HepG2 (cell line): ENCODE results near the gene SEMA4A. TPM values are rescaled to one million over a fixed set of nuclear protein-coding genes. Genes with fewer than 3 reads are reported as not detected.

Source experiments
- AFF4 ChIP-seq: sonication (generic); formaldehyde crosslinking; IDR thresholded peaks from 2 replicates; pipeline ENCODE4 v1.4.0; 2020; ENCODE audit warnings: missing genetic modification reagents
- ATF7-NPFF ChIP-seq: sonication (generic); formaldehyde crosslinking; IDR thresholded peaks from 2 replicates; pipeline ENCODE4 v1.8.1; 2023; ENCODE audit warnings: mild to moderate bottlenecking, low read depth, missing genetic modification reagents, moderate library complexity
- BRCA1 ChIP-seq: sonication (generic); formaldehyde crosslinking; IDR thresholded peaks from 2 replicates; pipeline ENCODE4 v1.4.0; 2020; ENCODE audit warnings: missing genetic modification reagents
- CBFB ChIP-seq: sonication (generic); formaldehyde crosslinking; IDR thresholded peaks from 2 replicates; pipeline ENCODE4 v1.4.0; 2020; ENCODE audit warnings: missing genetic modification reagents
- CEBPG ChIP-seq: IDR thresholded peaks from 2 replicates; pipeline ENCODE4 v1.6.1; 2016
- ELF3 ChIP-seq: IDR thresholded peaks from 2 replicates; pipeline ENCODE4 v1.6.1; 2016; ENCODE audit warnings: missing genetic modification reagents, missing compliant biosample characterization
- GABPB1 ChIP-seq: IDR thresholded peaks from 2 replicates; pipeline ENCODE4 v1.6.1; 2016; ENCODE audit warnings: mild to moderate bottlenecking, missing genetic modification reagents, moderate library complexity, missing compliant biosample characterization
- HDAC2 ChIP-seq: sonication (generic); formaldehyde crosslinking; IDR thresholded peaks from 2 replicates; pipeline ENCODE4 v1.4.0; 2020; ENCODE audit warnings: missing genetic modification reagents
- JUND ChIP-seq: sonication (generic); formaldehyde crosslinking; IDR thresholded peaks from 2 replicates; pipeline ENCODE4 v1.8.0; 2022; ENCODE audit warnings: mild to moderate bottlenecking, missing genetic modification reagents
- KAT8 ChIP-seq: IDR thresholded peaks from 2 replicates; pipeline ENCODE4 v1.6.1; 2016; ENCODE audit warnings: missing genetic modification reagents, missing compliant biosample characterization
- PAXIP1 ChIP-seq: sonication (generic); formaldehyde crosslinking; conservative IDR thresholded peaks from 2 replicates; pipeline ENCODE4 v1.4.0; 2020; ENCODE audit warnings: mild to moderate bottlenecking, missing genetic modification reagents, moderate library complexity
- PITX1 ChIP-seq: sonication (generic); formaldehyde crosslinking; IDR thresholded peaks from 2 replicates; pipeline ENCODE4 v1.5.1; 2020; ENCODE audit warnings: mild to moderate bottlenecking, missing genetic modification reagents
- RBM22 ChIP-seq: fragments of 200-400 bp; formaldehyde crosslinking; optimal IDR thresholded peaks from 2 replicates; pipeline ENCODE3; 2017; ENCODE audit warnings: mild to moderate bottlenecking, low read length, moderate library complexity
- SMC3 ChIP-seq: IDR thresholded peaks from 2 replicates; pipeline ENCODE4 v1.6.1; 2011; ENCODE audit warnings: low read length, improper control_type of control experiment
- ZMYM2 ChIP-seq: sonication (generic); formaldehyde crosslinking; IDR thresholded peaks from 2 replicates; pipeline ENCODE4 v1.8.0; 2022; ENCODE audit warnings: mild to moderate bottlenecking, missing genetic modification reagents
- ZNF430 ChIP-seq: sonication (generic); formaldehyde crosslinking; IDR thresholded peaks from 2 replicates; pipeline ENCODE4 v1.9.0; 2021; ENCODE audit warnings: mild to moderate bottlenecking, missing genetic modification reagents
- ZNF644 ChIP-seq: IDR thresholded peaks from 2 replicates; pipeline ENCODE4 v1.6.1; 2016; ENCODE audit warnings: low read depth
- ZNF670 ChIP-seq: sonication (generic); formaldehyde crosslinking; IDR thresholded peaks from 2 replicates; pipeline ENCODE4 v1.8.0; 2022; ENCODE audit warnings: mild to moderate bottlenecking, missing genetic modification reagents, borderline replicate concordance
- ZNF710 ChIP-seq: sonication (generic); formaldehyde crosslinking; IDR thresholded peaks from 2 replicates; pipeline ENCODE4 v1.5.0; 2020; ENCODE audit warnings: mild to moderate bottlenecking, missing genetic modification reagents, borderline replicate concordance
- ZNF713 ChIP-seq: sonication (generic); formaldehyde crosslinking; IDR thresholded peaks from 2 replicates; pipeline ENCODE4 v1.4.0; 2020; ENCODE audit warnings: mild to moderate bottlenecking, missing genetic modification reagents
- ZNF775 ChIP-seq: sonication (generic); formaldehyde crosslinking; IDR thresholded peaks from 2 replicates; pipeline ENCODE4 v1.4.0; 2020; ENCODE audit warnings: missing genetic modification reagents, mild to moderate bottlenecking, moderate library complexity, borderline replicate concordance
- polyA plus RNA-seq, 8 experiments: library from polyadenylated mRNA; depleted of rRNA in 3 of 8; stranded (reverse) in 7 of 8; unstranded in 1 of 8; fragments of >200 nt; fragmentation: Illumina TruSeq in 4 of 8; extraction: Trizol in 4 of 8; gene quantifications; 2 replicates each; pipeline versions ENCODE4 v1.2.1 to v1.2.3, GENCODE V29; 2011 to 2016; ENCODE audit warnings: low read depth in 4 of 8, missing spikeins in 1 of 8, mixed read lengths in 1 of 8; ENCODE audit not compliant: insufficient read depth in 1 of 8
- total RNA-seq, 5 experiments: library from RNA; depleted of rRNA; stranded (reverse); fragments of >200 nt; fragmentation: Illumina TruSeq; extraction: Trizol; gene quantifications; 2 replicates each; pipeline ENCODE4 v1.2.3, GENCODE V29; 2016; ENCODE audit warnings: low read depth in 1 of 5

The SEMA4A gene
- total and polyA plus RNA-seq, 2 of the 13 experiments (the other 11 are each of a cell fraction or from before 2014, with no cell fraction given), result 0.09 to 0.20 TPM

GRCh38 chr1:156123356-156124196 is 29.8 kb upstream of the SEMA4A start (continued):
- peak; percentile 68 for TF ChIP-seq JUND (CRISPR knock-in tag)
- TF ChIP-seq HDAC2 (CRISPR knock-in tag), result peak; percentile 37; the same call in 1 of the 2 replicates
- no peak for TF ChIP-seq AFF4 (CRISPR knock-in tag)
- TF ChIP-seq ZNF430 (CRISPR knock-in tag), result peak; percentile 50; the same call in 1 of the 2 replicates
- TF ChIP-seq ATF7-NPFF, result 0 out of 2 replicates have a peak, but pooled peaks have one; percentile 26
- TF ChIP-seq ZNF710 (CRISPR knock-in tag), result peak; percentile 62; the same call in 1 of the 2 replicates
- peak; percentile 43; the same call in 1 of the 2 replicates for TF ChIP-seq CEBPG (CRISPR knock-in tag)
- peak; percentile 65 for TF ChIP-seq PAXIP1 (CRISPR knock-in tag)
- no peak for TF ChIP-seq CBFB (CRISPR knock-in tag)
- 0 out of 2 replicates have a peak, but pooled peaks have one; percentile 52 for TF ChIP-seq ZNF713
- peak; percentile 5; the same call in 1 of the 2 replicates for TF ChIP-seq SMC3
- TF ChIP-seq ZNF644 (CRISPR knock-in tag), result 0 out of 2 replicates have a peak, but pooled peaks have one; percentile 47
- TF ChIP-seq ZMYM2, result 0 out of 2 replicates have a peak, but pooled peaks have one; percentile 23
- peak; percentile 17; the same call in 1 of the 2 replicates for TF ChIP-seq ELF3 (CRISPR knock-in tag)
- peak; percentile 35 for TF ChIP-seq RBM22
- no peak for TF ChIP-seq ZNF670 (CRISPR knock-in tag)
- peak; percentile 43; the same call in 1 of the 2 replicates for TF ChIP-seq GABPB1 (CRISPR knock-in tag)
- 0 out of 2 replicates have a peak, but pooled peaks have one; percentile 63 for TF ChIP-seq ZNF775 (CRISPR knock-in tag)
- TF ChIP-seq PITX1, result peak; percentile 65
- TF ChIP-seq KAT8, result peak; percentile 56; the same call in 1 of the 2 replicates
- no peak for TF ChIP-seq BRCA1 (CRISPR knock-in tag)
